ENCODE results near the gene FCER2. TPM values are rescaled to one million over a fixed set of nuclear protein-coding genes. Genes with fewer than 3 reads are reported as not detected.
A peak's percentile ranks its signal among the peaks of the same experiment; 100 is the strongest.

FCER2 gene
- total RNA-seq, 2 experiments from 2014 or later = 3.0 to 3.7 TPM

DNA sequence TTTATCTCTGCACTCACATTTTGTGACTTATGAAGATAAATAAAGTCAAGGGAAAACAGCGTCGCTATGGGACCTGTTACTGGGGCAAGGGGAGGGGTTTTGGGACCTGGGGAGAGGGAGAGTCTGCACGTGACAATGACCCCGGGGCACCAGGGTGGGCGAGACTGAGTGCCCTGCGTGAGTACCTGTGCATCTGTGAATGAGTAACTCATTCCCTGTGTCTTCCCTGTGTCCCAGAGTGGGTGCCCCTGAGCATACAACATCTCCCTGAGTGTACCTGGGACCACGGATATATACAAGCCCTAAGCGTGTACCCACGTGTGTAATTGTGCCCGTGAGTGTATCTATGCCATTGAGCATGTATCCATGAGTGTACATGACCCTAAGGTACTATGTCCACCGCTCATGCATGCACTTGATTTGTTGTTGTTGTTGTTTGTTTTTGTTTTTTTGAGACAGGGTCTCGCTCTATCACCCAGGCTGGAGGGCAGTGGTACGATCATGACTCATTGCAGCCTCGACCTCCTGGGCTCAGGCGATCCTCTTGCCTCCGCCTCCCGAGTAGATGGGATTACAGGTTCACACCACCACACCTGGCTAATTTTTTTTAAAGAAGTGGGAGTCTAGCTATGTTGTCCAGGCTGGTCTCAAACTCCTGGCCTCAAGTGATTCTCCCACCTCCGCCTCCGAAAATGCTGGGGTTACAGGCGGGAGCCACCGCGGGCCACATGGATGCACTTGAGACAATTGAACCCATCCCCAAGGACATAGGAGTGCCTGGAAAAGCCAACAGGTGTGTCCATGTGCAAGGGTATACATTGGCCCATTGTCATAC lies 21.9 kb downstream of the FCER2 start:
- Mint-ChIP-seq H3K9me3 (no peaks in the 10 kb centered on the region), H3K27ac (peak overlapping the region; percentile 61), H3K4me1 (ENCODE audit: low read depth) (peaks cover 50% of the 10 kb centered on the region), H3K36me3 (ENCODE audit: low read depth) (peaks cover 15% of the 10 kb centered on the region), H3K4me3 (peak overlapping the region; percentile 92), H3K27me3 (peaks cover 29% of the 10 kb centered on the region)
- ChIA-PET CTCF (interaction anchor here (0.8 to 3.6 kb wide), 28 partner anchors 8 to 578 kb away, joined by 3 to 74 read pairs (median 6); partner anchors contain the start of genes CD209, PET100, RETN and XAB2), POLR2A (interaction anchor here (1.2 to 1.9 kb wide), 2 partner anchors 11 to 50 kb away, joined by 3 to 6 read pairs; partner anchors contain the start of genes PET100, RETN and XAB2)
- TF ChIP-seq, protein P1, sequence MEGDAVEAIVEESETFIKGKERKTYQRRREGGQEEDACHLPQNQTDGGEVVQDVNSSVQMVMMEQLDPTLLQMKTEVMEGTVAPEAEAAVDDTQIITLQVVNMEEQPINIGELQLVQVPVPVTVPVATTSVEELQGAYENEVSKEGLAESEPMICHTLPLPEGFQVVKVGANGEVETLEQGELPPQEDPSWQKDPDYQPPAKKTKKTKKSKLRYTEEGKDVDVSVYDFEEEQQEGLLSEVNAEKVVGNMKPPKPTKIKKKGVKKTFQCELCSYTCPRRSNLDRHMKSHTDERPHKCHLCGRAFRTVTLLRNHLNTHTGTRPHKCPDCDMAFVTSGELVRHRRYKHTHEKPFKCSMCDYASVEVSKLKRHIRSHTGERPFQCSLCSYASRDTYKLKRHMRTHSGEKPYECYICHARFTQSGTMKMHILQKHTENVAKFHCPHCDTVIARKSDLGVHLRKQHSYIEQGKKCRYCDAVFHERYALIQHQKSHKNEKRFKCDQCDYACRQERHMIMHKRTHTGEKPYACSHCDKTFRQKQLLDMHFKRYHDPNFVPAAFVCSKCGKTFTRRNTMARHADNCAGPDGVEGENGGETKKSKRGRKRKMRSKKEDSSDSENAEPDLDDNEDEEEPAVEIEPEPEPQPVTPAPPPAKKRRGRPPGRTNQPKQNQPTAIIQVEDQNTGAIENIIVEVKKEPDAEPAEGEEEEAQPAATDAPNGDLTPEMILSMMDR (IDR thresholded peaks at IDR 0.05) = no peak
- ATAC-seq (no peak), DNase-seq (no peak)
- intact Hi-C loops (cut with micrococcal nuclease) = loop anchor here (5.0 kb wide), 2 partner anchors 113 to 117 kb away; no protein-coding TSS in a partner anchor

DNA sequence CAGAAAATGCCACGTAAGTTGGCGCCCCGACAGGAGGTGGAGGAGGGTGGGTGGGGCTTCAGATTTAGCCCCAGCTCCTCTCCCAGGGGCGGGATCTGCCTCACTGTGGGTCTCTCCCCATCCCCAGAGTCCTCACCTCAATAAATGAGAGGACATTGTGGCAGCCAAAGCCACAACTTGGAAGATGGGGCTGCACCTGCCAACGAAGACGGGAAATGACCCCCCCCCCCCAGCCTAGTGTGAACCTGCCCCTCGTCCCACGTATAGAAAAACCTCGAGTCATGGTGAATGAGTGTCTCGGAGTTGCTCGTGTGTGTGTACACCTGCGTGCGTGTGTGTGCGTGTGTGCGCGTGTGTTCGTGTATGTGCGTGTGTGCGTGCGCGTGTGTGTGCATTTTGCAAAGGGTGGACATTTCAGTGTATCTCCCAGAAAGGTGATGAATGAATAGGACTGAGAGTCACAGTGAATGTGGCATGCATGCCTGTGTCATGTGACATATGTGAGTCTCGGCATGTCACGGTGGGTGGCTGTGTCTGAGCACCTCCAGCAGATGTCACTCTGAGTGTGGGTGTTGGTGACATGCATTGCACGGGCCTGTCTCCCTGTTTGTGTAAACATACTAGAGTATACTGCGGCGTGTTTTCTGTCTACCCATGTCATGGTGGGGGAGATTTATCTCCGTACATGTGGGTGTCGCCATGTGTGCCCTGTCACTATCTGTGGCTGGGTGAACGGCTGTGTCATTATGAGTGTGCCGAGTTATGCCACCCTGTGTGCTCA lies 22.8 kb downstream of the FCER2 start:
- Mint-ChIP-seq H3K9me3 (no peaks in the 10 kb centered on the region), H3K4me1 (ENCODE audit: low read depth) (peaks cover 53% of the 10 kb centered on the region), H3K27ac (peak overlapping the region; percentile 75), H3K27me3 (peaks cover 31% of the 10 kb centered on the region), H3K4me3 (peak overlapping the region; percentile 49), H3K36me3 (ENCODE audit: low read depth) (peaks cover 15% of the 10 kb centered on the region)
- ChIA-PET CTCF (interaction anchor here (0.8 to 1.3 kb wide), 3 partner anchors 23 to 120 kb away, joined by 3 to 6 read pairs (median 5); no protein-coding TSS in a partner anchor), POLR2A (interaction anchor here (0.9 to 1.2 kb wide), 2 partner anchors 118 to 120 kb away, joined by 3 to 4 read pairs; no protein-coding TSS in a partner anchor)
- peak; percentile 48 for ATAC-seq
- TF ChIP-seq, protein P1 (IDR thresholded peaks at IDR 0.05) = peak; percentile 12
- intact Hi-C loops (cut with micrococcal nuclease) = no loop called here
- DNase-seq = peak; percentile 84

DNA sequence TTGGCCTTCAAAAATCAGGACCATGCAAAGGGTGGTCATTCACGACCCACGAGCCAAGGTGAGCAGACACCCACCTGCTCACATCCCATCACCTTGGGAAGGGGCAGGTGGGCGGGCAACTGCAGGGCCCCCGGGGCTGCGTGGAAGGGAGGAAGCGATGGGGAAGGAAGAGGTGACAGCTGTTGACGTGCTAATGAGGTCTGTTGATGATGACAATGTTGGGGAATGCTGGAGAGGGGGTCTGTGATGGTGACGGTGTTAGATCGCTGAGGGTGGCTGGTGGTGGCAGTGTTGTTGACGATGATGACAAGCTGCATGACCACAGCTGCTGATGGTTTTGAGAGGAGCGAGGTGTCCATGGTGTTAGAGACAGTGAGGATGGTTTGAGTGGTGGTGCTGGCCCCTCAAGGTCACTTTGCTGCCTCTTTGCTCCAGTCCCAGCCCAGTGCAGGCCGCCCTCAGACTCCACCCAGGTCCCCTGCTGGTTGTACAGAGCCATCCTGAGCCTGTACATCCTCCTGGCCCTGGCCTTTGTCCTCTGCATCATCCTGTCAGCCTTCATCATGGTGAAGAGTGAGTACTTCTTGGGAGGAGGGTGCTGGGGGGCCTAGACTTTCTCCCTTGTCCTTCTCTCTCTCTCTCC lies 24.1 kb downstream of the FCER2 start:
- peaks cover 52% of the 10 kb centered on the region for H3K4me1 Mint-ChIP-seq (ENCODE audit: low read depth)
- intact Hi-C loops (cut with micrococcal nuclease) = no loop called here

DNA sequence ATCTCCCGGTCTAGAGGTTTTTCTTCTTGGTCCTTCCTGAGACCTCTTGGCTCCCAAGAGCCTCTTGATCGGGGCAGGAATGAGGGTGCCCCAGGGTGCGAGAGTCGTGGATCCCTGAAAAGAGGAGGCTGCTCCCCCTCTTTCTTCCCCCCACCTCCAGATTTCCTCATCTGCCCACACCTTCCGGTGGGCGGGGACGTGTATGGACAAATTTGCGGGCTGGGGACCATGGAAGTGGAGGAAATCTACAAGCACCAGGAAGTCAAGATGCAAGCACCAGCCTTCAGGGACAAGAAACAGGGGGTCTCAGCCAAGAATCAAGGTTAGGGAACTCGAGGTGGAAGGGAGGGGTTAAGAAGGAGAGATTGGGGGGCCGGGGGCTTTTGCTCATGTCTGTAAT lies 25.1 kb downstream of the FCER2 start, which contains the start of gene MCEMP1:
Gene MCEMP1 (plus strand): TSS at position 237 of the 400 bp plus-strand sequence. CDS start 31 bp downstream, at position 268.
- no peak for ATAC-seq
- TF ChIP-seq, protein P1 (IDR thresholded peaks at IDR 0.05) = no peak
- H3K4me1 Mint-ChIP-seq (ENCODE audit: low read depth) = peaks cover 47% of the 10 kb centered on the region
- peaks cover 34% of the 10 kb centered on the region for H3K27me3 Mint-ChIP-seq
- H3K27ac Mint-ChIP-seq = no peak within 1 kb of the TSS
- H3K36me3 Mint-ChIP-seq (ENCODE audit: low read depth) = peaks cover 2% of the 10 kb centered on the region
- no peaks in the 10 kb centered on the region for H3K9me3 Mint-ChIP-seq
- ChIA-PET CTCF (interaction anchor here (0.8 to 1.5 kb wide), 3 partner anchors 109 to 310 kb away, joined by 3 to 4 read pairs (median 3); no protein-coding TSS in a partner anchor), POLR2A (no interaction called here)
- intact Hi-C loops (cut with micrococcal nuclease) = no loop called here
- DNase-seq = no peak
- no peak within 1 kb of the TSS for H3K4me3 Mint-ChIP-seq

More for the DNA sequence above, 24.1 kb downstream of the FCER2 start:
- POLR2A ChIA-PET = interaction anchor here (0.7 to 1.2 kb wide), 4 partner anchors 9 to 122 kb away, joined by 3 to 4 read pairs (median 3); partner anchors contain the start of gene RETN
- CTCF ChIA-PET = interaction anchor here (1.1 to 1.5 kb wide), 4 partner anchors 21 to 122 kb away, joined by 3 to 5 read pairs (median 4); no protein-coding TSS in a partner anchor
- Mint-ChIP-seq H3K36me3 (ENCODE audit: low read depth) (peaks cover 9% of the 10 kb centered on the region), H3K4me3 (no peak overlapping the region), H3K27ac (no peak overlapping the region), H3K9me3 (no peaks in the 10 kb centered on the region), H3K27me3 (peaks cover 33% of the 10 kb centered on the region)
- TF ChIP-seq, protein P1 (IDR thresholded peaks at IDR 0.05) = no peak
- DNase-seq = no peak
- no peak for ATAC-seq

Data from activated CD8-positive, alpha-beta T cell treated with anti-CD3 and anti-CD28 coated beads for 36 hours (primary cell).